Measurements from ENCODE around the gene PTP4A2.

The PTP4A2 gene

GRCh38 chr1:31886866-31887265 is 51.3 kb downstream of the PTP4A2 start:
- DNase-seq (ENCODE audit: low spot score): no peak

GRCh38 chr1:31885851-31886250 is 52.3 kb downstream of the PTP4A2 start:
- DNase-seq (ENCODE audit: low spot score): no peak

DNA sequence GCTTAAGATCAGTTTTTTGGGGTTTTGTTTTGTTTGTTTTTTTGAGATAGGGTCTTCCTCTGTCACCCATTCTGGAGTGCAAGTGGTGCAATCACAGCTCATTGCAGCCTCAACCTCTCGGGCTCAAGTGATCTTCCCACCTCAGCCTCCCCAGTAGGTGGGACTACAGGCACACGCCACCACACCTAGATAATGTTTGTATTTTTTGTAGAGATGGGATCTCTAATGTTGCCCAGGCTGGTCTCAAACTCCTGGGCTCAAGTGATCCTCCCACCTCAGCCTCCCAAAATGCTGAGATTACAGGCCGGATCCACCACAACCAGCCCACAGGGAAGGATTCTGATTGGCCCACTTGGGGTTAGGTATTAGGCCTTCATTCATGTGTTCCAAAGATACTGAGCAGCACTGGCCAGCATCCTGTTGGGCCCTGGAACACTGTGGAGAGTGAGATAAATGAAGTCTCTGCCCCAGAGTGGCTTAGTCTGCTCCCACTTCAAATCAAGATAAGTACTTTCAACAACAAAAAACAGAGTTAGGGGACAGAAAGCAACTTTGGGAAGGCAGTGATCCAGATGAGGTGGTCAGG is 54.7 kb downstream of the PTP4A2 start:
- no peak for DNase-seq (ENCODE audit: low spot score)

- no peak for DNase-seq (ENCODE audit: low spot score)
Measured at GRCh38 chr1:31881688-31882000, 56.5 kb downstream of the PTP4A2 start.

GRCh38 chr1:31880957-31881687 is 57.0 kb downstream of the PTP4A2 start:
- no peak for DNase-seq (ENCODE audit: low spot score)

DNA sequence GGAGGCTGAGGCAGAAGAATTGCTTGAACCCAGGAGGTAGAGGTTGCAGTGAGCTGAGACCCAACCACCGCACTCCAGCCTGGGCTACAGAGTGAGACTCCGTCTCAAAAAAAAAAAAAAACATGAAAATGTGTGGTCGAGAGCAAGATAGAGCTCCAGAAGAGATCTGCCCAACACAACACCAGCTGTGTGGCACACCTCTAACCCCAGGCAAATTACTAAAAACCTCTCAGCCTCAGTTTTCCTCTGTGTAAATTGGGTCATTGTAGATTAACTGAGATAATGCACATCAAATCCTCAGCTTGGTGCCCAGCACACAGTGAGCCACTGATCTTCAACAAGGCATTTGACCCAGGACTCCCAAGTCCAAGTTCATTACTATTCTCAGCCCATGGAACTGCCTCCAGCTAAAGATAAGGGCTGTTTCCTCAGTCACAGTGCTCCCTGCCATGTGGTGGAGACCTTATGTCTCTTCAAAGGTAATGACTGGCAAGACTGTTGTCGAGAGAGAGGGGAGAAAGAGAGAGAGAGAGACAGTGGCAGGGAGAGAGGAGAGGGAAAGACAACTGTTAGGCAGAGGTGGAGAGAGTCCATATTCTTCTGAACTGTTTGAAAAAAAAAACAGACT is 58.1 kb downstream of the PTP4A2 start:
- DNase-seq (ENCODE audit: low spot score): no peak

DNA sequence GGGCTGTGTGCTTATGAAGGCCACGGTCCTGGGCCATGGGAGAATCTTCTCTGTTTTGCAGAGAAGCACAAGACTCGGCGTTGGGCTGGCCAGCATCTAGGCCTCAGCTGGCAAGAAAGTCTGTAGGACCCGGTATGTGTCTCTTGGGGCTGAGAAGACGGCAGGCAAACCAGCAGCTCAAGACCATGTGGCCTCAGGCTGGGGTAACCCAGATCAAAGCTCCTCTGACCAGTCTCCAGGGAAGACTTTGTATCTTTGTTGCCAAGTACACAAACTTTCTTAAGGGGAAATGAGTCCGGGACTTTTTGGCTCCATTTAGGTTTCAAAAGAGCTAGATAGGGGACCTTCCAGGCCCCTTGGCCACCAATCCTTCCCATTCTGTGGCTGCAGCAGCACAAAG is 60.1 kb downstream of the PTP4A2 start:
- DNase-seq (ENCODE audit: low spot score): no peak

DNA sequence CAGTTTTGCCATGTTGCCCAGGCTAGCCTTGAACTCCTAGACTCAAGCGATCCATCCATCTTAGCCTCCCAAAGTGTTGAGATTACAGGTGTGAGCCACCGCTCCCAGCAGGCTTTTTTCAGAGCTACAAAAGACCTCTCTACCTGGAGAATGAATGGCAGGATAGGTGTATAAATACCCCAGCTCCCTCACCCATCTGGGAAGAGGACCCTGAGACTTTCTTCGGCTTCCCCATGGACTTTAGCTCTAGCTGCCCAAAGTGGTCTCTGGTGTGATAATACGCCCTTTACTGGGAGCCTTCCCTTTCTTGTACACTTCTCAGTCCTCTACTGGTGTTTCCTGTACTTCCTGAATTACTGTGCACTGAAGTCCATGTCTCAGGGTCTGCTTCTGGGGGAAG is 60.6 kb downstream of the PTP4A2 start:
- DNase-seq (ENCODE audit: low spot score): no peak

GRCh38 chr1:31875636-31876236 is 62.4 kb downstream of the PTP4A2 start:
- no peak for DNase-seq (ENCODE audit: low spot score)

DNA sequence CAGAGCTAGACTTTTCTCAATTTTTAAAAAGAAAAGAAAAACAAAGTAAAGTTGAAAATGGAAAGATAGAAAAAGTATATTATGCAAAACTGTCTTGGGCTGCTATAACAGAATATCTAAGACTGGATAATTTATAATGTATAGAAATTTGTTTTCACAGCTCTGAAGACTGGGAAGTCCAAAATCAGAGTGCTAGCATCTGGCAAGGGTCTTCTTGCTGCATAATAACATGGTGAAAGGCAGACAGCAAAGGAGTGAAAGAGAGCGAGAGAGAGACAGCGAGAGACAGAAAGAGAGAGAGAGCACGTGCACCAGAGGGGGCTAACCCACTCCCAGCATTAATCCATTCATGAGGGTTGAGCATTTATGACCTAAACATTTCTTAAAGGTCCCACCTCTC is 63.2 kb downstream of the PTP4A2 start:
- DNase-seq (ENCODE audit: low spot score): no peak

- no peak for DNase-seq (ENCODE audit: low spot score)
Measured at GRCh38 chr1:31872658-31873636, 65.2 kb downstream of the PTP4A2 start.

GRCh38 chr1:31871703-31872102 is 66.5 kb downstream of the PTP4A2 start:
- DNase-seq (ENCODE audit: low spot score): no peak

- no peak for DNase-seq (ENCODE audit: low spot score)
Measured at GRCh38 chr1:31870086-31870736, 68.0 kb downstream of the PTP4A2 start.

- no peak for DNase-seq (ENCODE audit: low spot score)
Measured at GRCh38 chr1:31869449-31869848, 68.7 kb downstream of the PTP4A2 start.

- no peak for DNase-seq (ENCODE audit: low spot score)
Measured at GRCh38 chr1:31868862-31869261, 69.3 kb downstream of the PTP4A2 start.

DNA sequence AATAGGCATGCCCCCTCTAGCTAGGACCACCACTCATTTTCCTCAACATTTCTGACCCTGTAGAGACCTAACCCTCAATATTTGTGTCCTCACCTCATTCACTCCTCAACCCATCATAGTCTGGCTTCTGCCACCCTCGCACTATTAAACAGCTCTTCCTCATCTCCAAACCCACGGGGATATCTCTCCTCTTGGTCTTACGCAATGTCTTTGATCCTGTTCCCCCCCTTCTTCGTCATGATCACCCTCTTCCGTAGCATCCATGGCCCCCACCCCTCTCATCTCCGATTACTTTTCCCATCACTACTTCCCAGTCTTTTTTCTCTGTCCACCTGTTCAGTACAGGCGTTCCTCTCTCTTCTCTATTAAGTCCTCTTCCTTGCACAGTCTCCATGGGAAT is 70.6 kb downstream of the PTP4A2 start:
- no peak for DNase-seq (ENCODE audit: low spot score)

- DNase-seq (ENCODE audit: low spot score): no peak
Measured at GRCh38 chr1:31866450-31867032, 71.6 kb downstream of the PTP4A2 start.

DNA sequence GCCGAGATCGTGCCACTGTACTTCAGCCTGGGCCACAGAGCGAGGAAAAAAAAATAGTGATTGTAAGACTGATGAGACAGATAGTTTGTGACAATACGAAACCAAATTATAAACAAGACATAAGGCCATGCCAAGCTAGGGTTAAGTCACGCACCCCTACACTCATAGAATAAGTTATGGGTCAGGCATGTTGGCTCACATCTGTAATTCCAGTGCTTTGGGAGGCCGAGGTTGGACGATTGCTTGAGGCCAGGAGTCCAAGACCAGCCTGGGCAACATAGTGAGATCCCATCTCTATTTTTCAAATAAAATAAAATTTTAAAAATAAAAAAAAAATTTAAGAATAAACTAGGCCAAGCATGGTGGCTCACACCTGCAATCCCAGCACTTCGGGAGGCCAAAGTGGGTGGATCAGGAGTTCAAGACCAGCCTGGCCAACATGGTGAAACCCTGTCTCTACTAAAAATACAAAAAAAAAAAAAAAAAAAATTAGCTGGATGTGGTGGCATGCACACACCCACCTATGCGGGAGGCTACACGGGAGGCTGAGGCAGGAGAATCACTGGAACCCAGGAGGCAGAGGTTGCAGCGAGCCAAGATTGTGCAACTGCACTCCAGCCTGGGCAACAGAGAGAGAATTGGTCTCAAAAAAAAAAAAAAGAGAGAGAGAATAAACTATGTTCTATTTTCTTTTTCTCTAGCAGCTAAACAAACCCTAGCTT is 72.3 kb downstream of the PTP4A2 start:
- DNase-seq (ENCODE audit: low spot score): no peak

GRCh38 chr1:31862071-31862470 is 76.1 kb downstream of the PTP4A2 start:
- no peak for DNase-seq (ENCODE audit: low spot score)

DNA sequence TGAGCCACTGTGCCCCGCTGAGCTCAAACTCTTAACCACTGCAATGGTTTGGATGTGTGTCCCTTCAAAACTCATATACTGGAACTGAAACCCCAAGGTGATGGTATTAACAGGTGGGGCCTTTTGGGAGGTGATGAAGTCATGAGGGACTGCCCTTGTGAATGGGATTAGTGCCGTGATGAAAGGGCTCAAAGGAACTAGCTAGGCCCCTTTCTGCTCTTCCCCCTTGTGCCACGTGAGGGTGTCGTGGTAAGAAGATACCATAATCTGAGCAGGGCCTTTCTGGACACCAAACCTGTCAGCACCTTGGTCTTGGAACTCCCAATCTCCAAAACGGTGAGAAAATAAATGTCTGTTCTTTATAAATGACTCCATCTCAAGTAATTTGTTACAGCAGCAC is 76.8 kb downstream of the PTP4A2 start:
- no peak for DNase-seq (ENCODE audit: low spot score)

GRCh38 chr1:31860581-31860980 is 77.6 kb downstream of the PTP4A2 start:
- DNase-seq (ENCODE audit: low spot score): no peak
